Gastrocnemius medialis (tissue), 4 donors: ENCODE data around the gene TRMT112. TPM values are rescaled to one million over a fixed set of nuclear protein-coding genes. Genes with fewer than 3 reads are reported as not detected.
A peak's percentile ranks its signal among the peaks of the same experiment; 100 is the strongest.

Experiments used
- ATAC-seq, 2 donors: fragments of 150-250 bp; one replicate each; pipeline ENCODE4 v1.9.1; 2016
- DNase-seq, 2 donors: peaks; one replicate each; pipeline ENCODE4 v3.0.0-alpha.2; 2019
- H3K27ac ChIP-seq, 4 donors: fragments of 200-600 bp; sonication (generic); 1 replicate in 1 of 4; 2 replicates in 3 of 4; pipeline ENCODE4 v1.5.1; 2016 to 2018; ENCODE audit warnings: mild to moderate bottlenecking in 2 of 4, moderate library complexity in 1 of 4
- H3K27me3 ChIP-seq, 3 donors: fragments of 200-600 bp; sonication (generic) in 2 of 3; 1 replicate in 1 of 3; 2 replicates in 2 of 3; pipeline versions ENCODE4 v1.5.1 to v1.6.0; 2016 to 2019; ENCODE audit warnings: mild to moderate bottlenecking in 1 of 3, moderate library complexity in 1 of 3
- H3K36me3 ChIP-seq, 2 donors: fragments of 200-600 bp; sonication (generic) in 1 of 2; one replicate each; pipeline ENCODE4 v1.5.1; 2017 to 2018
- H3K4me1 ChIP-seq, 2 donors: fragments of 200-600 bp; sonication (generic) in 1 of 2; one replicate each; pipeline ENCODE4 v1.5.1; 2016 to 2017; ENCODE audit warnings: mild to moderate bottlenecking in 2 of 2
- H3K4me3 ChIP-seq, 4 donors: fragments of 200-600 bp; sonication (generic) in 3 of 4; 1 replicate in 1 of 4; 2 replicates in 3 of 4; pipeline ENCODE4 v1.5.1; 2016 to 2019; ENCODE audit warnings: mild to moderate bottlenecking in 2 of 4
- H3K9me3 ChIP-seq, 3 donors: fragments of 200-600 bp; sonication (generic) in 2 of 3; 1 replicate in 1 of 3; 2 replicates in 2 of 3; pipeline ENCODE4 v1.5.1; 2016 to 2019
- POLR2A ChIP-seq, 2 donors: fragments of 450-650 bp; IDR thresholded peaks; one replicate each; pipeline ENCODE4 v1.6.1; 2017; ENCODE audit warnings: antibody characterized with exemption in 2 of 2, mild to moderate bottlenecking in 2 of 2, moderate library complexity in 2 of 2
- in situ Hi-C, 4 donors: fragments of 200-750 bp; cut with MboI; loops; one replicate each; pipeline versions ENCODE4 v1.15.0 to v1.8.0; 2017; ENCODE audit warnings: low sequenced_read_pairs in 4 of 4
- intact Hi-C: fragments of 100-400 bp; cut with DNase I; formaldehyde crosslinking; loops from one replicate; pipeline ENCODE4 v1.15.1; 2023; ENCODE audit warnings: low total_unique reads
- total RNA-seq, 4 donors: library from RNA; depleted of rRNA; stranded (reverse); fragments of >200 nt; gene quantifications; one replicate each; pipeline versions ENCODE4 v1.1.0 to v1.2.3, GENCODE V29; 2016
- TF ChIP-seq, protein P1 (sequence below), 5 experiments: fragments of 450-650 bp in 3 of 5; fragments of 200-600 bp in 2 of 5; sonication (generic) in 2 of 5; IDR thresholded peaks in 4 of 5; conservative IDR thresholded peaks in 1 of 5; 1 replicate in 4 of 5; 2 replicates in 1 of 5; pipeline ENCODE4 v1.5.1; 2016 to 2019; ENCODE audit warnings: antibody characterized with exemption in 5 of 5, mild to moderate bottlenecking in 3 of 5, moderate library complexity in 3 of 5

TRMT112 gene
- total RNA-seq, 4 donors from 2014 or later = 133 to 226 (median 194) TPM

DNA sequence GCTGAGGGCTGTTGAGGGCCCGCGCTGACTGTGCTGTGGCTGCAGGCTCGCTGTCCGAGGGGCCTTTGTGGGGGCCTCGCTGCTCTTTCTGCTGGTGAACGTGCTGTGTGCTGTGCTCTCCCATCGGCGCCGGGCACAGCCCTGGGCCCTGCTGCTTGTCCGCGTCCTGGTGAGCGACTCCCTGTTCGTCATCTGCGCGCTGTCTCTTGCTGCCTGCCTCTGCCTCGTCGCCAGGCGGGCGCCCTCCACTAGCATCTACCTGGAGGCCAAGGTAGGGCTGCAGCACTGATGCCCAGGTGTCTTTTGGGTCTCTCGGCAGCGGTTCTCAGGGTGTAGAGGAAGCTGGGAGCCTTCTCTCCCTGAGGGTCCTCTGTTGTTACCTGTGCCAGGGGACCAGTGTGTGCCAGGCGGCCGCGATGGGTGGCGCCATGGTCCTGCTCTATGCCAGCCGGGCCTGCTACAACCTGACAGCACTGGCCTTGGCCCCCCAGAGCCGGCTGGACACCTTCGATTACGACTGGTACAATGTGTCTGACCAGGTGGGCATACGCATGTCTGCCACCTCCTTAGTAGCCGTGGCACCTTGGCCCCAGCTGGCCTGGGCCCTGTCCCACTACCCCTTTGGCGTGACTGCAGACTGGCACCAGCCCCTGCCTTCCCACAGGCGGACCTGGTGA lies 29.5 kb downstream of the TRMT112 start:
- H3K4me1 ChIP-seq = peaks cover 22 to 32% of the 10 kb centered on the region in 2 donors
- TF ChIP-seq, protein P1, sequence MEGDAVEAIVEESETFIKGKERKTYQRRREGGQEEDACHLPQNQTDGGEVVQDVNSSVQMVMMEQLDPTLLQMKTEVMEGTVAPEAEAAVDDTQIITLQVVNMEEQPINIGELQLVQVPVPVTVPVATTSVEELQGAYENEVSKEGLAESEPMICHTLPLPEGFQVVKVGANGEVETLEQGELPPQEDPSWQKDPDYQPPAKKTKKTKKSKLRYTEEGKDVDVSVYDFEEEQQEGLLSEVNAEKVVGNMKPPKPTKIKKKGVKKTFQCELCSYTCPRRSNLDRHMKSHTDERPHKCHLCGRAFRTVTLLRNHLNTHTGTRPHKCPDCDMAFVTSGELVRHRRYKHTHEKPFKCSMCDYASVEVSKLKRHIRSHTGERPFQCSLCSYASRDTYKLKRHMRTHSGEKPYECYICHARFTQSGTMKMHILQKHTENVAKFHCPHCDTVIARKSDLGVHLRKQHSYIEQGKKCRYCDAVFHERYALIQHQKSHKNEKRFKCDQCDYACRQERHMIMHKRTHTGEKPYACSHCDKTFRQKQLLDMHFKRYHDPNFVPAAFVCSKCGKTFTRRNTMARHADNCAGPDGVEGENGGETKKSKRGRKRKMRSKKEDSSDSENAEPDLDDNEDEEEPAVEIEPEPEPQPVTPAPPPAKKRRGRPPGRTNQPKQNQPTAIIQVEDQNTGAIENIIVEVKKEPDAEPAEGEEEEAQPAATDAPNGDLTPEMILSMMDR (IDR thresholded peaks at IDR 0.05 in 4 of 5, conservative IDR thresholded peaks at IDR 0.05 in 1 of 5) = no peak
- TF ChIP-seq POLR2A (IDR thresholded peaks at IDR 0.05) = no peak
- H3K4me3 ChIP-seq = no peak overlapping the region
- H3K9me3 ChIP-seq = no peaks in the 10 kb centered on the region
- DNase-seq = no peak
- H3K27ac ChIP-seq = no peak overlapping the region
- no peak for ATAC-seq
- intact Hi-C loops = no loop called here
- no peaks in the 10 kb centered on the region for H3K36me3 ChIP-seq
- in situ Hi-C loops = no loop called here
- peaks cover 7 to 18% (median 18%) of the 10 kb centered on the region in 3 donors for H3K27me3 ChIP-seq

DNA sequence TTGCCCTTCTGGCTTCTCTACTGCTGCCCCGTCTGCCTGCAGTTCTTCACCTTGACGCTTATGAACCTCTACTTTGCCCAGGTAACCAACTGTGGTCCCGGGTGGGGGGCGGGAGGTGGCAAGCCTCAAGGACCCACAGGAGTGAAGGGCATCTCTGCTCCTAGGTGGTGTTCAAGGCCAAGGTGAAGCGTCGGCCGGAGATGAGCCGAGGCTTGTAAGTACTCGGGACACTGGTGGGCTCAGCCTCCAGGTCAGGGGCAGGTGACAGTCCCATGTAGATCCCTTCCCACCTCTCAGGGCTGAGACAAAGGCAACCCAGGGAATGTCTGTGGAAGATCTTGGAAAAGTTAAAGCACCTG lies 30.6 kb downstream of the TRMT112 start:
- no peaks in the 10 kb centered on the region for H3K9me3 ChIP-seq
- H3K4me3 ChIP-seq = peak overlapping the region in 1 of 4 donors; percentile 84
- H3K36me3 ChIP-seq = peaks cover 0 to 5% of the 10 kb centered on the region in 2 donors
- TF ChIP-seq, protein P1 (IDR thresholded peaks at IDR 0.05 in 4 of 5, conservative IDR thresholded peaks at IDR 0.05 in 1 of 5) = no peak
- TF ChIP-seq POLR2A (IDR thresholded peaks at IDR 0.05) = no peak
- in situ Hi-C loops = no loop called here
- ATAC-seq (no peak), DNase-seq (no peak)
- peak overlapping the region; percentile 10 to 97 (median 92) for H3K27ac ChIP-seq
- peaks cover 0 to 10% (median 8%) of the 10 kb centered on the region in 3 donors for H3K27me3 ChIP-seq
- peaks cover 22 to 25% of the 10 kb centered on the region in 2 donors for H3K4me1 ChIP-seq
- intact Hi-C loops = no loop called here

DNA sequence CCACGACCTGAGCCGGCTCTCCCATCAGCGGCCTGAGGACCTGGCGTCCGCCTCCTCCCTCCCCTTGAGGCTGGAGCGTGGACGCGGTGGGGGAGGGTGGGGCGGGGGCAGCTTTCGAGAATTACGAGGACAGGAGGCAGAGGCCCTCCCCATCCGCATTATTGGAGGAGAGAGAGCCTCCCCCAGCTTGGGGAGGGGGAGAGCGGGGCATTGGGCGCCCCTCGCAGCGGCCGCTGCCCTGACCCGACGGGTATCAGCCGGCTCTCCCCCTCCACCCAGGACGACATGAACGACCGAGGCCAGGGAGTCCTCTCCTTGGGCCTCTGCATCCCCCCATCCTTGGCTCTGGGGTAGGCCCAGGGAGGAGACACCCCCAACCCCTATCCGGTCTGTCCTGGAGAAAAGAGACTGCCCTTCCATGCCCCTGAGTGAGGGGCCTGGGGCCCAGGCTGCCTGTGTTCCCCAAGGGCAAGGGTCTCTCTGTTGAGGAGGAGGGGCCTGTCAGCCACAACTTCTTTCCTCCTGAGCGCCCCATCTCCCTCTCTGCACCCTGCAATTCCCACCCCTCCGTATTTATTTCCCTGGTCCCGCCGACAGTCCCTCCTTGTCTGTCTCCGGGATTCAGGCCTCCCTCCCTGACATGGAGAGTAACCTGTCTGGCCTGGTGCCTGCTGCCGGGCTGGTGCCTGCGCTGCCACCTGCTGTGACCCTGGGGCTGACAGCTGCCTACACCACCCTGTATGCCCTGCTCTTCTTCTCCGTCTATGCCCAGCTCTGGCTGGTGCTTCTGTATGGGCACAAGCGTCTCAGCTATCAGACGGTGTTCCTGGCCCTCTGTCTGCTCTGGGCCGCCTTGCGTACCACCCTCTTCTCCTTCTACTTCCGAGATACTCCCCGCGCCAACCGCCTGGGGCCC lies 31.2 kb downstream of the TRMT112 start:
- DNase-seq = peak in 1 of 2 donors; percentile 73
- intact Hi-C loops = loop anchor here (1.0 kb wide), 1 partner anchor 13 kb away; no protein-coding TSS in a partner anchor
- Histone ChIP-seq H3K36me3 (peaks cover 0 to 5% of the 10 kb centered on the region in 2 donors), H3K4me3 (peak overlapping the region; percentile 84 to 97 (median 90)), H3K27ac (peak overlapping the region; percentile 90 to 97 (median 94)), H3K9me3 (no peaks in the 10 kb centered on the region), H3K4me1 (peaks cover 22 to 25% of the 10 kb centered on the region in 2 donors), H3K27me3 (peaks cover 0 to 5% (median 5%) of the 10 kb centered on the region in 3 donors)
- ATAC-seq = peak; percentile 3 to 13
- in situ Hi-C loops = no loop called here
- no peak for TF ChIP-seq POLR2A (IDR thresholded peaks at IDR 0.05)
- TF ChIP-seq, protein P1 (IDR thresholded peaks at IDR 0.05 in 4 of 5, conservative IDR thresholded peaks at IDR 0.05 in 1 of 5) = peak in 1 of 5 experiments; percentile 10

DNA sequence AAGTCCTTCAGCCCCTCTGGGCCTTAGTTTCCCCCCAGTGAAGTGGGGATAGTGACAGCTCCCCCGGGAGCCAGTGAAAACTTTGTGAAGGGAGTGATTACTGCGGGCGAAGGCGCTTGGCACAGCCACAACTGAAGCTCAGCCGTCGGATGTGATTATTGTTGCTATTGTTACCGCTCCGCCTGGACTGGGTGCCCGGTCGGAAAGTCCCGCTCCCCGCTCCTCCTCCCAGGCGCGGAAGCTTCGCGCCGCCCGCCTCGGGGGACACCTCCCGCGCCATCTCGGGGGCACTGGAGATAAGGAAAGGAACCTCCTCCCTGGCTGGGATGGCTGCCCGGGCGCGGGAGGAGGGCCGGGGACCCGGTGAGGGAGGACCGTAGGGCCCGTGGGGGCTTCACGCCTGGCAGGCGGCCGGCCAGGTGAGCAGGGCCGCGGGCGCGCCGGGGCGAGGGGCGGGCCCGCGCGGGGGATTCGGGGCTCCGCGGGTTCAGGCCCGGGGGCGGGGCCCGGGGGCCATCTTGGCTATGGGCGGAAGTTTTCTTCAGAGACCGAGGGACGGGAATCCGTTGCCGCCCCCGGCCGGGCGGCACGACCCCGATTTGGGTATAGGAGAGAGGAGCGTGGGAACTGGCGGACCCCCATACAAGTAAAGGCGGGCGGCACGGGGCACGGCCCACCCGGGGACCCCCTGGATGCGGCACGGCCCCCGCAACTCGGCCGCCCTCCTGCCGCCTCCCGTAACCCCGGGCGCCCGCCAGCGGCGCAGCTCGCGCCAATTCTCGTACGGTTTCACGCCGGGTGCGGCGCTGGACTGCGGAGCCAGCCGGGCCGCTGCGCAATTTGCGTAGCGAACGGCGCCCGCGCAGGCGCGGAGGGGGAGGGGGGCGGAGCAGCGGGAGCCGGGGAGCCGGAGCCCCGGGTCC lies 32.1 kb downstream of the TRMT112 start, which contains the start of gene GPR137:
Gene GPR137, plus strand, starts transcription at position 887 of the 923 bp plus-strand sequence. CDS start 677 bp downstream, outside the sequence.
- Histone ChIP-seq H3K9me3 (no peaks in the 10 kb centered on the region), H3K27me3 (no peaks in the 10 kb centered on the region), H3K4me1 (peaks cover 22 to 25% of the 10 kb centered on the region in 2 donors), H3K4me3 (peak within 1 kb of the TSS; percentile 84 to 97 (median 90)), H3K27ac (peak within 1 kb of the TSS; percentile 90 to 97 (median 94)), H3K36me3 (peaks cover 0 to 5% of the 10 kb centered on the region in 2 donors)
- ATAC-seq (peak; percentile 76 to 84), DNase-seq (peak; percentile 71 to 75)
- intact Hi-C loops (loop anchor here (1.0 kb wide), 2 partner anchors 14 to 15 kb away; no protein-coding TSS in a partner anchor), in situ Hi-C loops (no loop called here)
- peak; percentile 41 to 43 for TF ChIP-seq POLR2A (IDR thresholded peaks at IDR 0.05)
- TF ChIP-seq, protein P1 (IDR thresholded peaks at IDR 0.05 in 4 of 5, conservative IDR thresholded peaks at IDR 0.05 in 1 of 5) = no peak
